H1 (cell line): ENCODE results near the gene GRK6. TPM values are rescaled to one million over a fixed set of nuclear protein-coding genes. Genes with fewer than 3 reads are reported as not detected.

Source experiments
- CTCF ChIA-PET: fragments of 300-600 bp; sonication (Branson Sonifier 250); formaldehyde crosslinking; loops from one replicate; lab custom pipeline; 2021; ENCODE audit not compliant: partially characterized antibody; lab: Charles Lee
- POLR2A ChIA-PET: fragments of 300-600 bp; sonication (Branson Sonifier 250); formaldehyde crosslinking; loops from one replicate; lab custom pipeline; 2021; ENCODE audit warnings: inconsistent platforms; ENCODE audit not compliant: partially characterized antibody; lab: Charles Lee
- DNase-seq, 2 experiments: peaks; one replicate each; pipeline versions ENCODE4 v3.0.0 to v3.0.0-alpha.2; 2010 to 2022; ENCODE audit warnings: low spot score in 2 of 2, low read depth in 1 of 2, mixed read lengths in 1 of 2
- FAIRE-seq: peaks from 2 replicates; lab custom pipeline; 2011; peaks lifted over from hg19 to GRCh38; lab: Jason Lieb, UNC
- H2AFZ ChIP-seq: 2 replicates; pipeline ENCODE4 v1.8.1; 2012; ENCODE audit warnings: low read length, inconsistent platforms
- H2AK5ac ChIP-seq: 2 replicates; pipeline ENCODE4 v1.6.1; 2013; ENCODE audit warnings: low read depth, low read length
- H2BK120ac ChIP-seq: replicated peaks from 2 replicates; pipeline ENCODE3; 2013; ENCODE audit warnings: low read depth, low read length, inconsistent platforms
- H2BK12ac ChIP-seq: 2 replicates; pipeline ENCODE4 v1.6.1; 2013; ENCODE audit warnings: low read depth, low read length
- H2BK15ac ChIP-seq: 2 replicates; pipeline ENCODE4 v1.6.1; 2013; ENCODE audit warnings: low read length
- H2BK20ac ChIP-seq: 2 replicates; pipeline ENCODE4 v1.6.1; 2013; ENCODE audit warnings: low read length
- H2BK5ac ChIP-seq: 2 replicates; pipeline ENCODE4 v1.6.1; 2013; ENCODE audit warnings: low read depth, low read length
- H3K14ac ChIP-seq: 2 replicates; pipeline ENCODE4 v1.6.1; 2013; ENCODE audit warnings: inconsistent platforms; ENCODE audit not compliant: insufficient read length
- H3K18ac ChIP-seq: 2 replicates; pipeline ENCODE4 v1.6.1; 2013; ENCODE audit warnings: low read length; ENCODE audit errors: extremely low read depth
- H3K23ac ChIP-seq: 2 replicates; pipeline ENCODE4 v1.6.1; 2013; ENCODE audit warnings: inconsistent platforms; ENCODE audit not compliant: insufficient read length
- H3K23me2 ChIP-seq: 2 replicates; pipeline ENCODE4 v1.6.1; 2013; ENCODE audit warnings: low read depth, low read length
- H3K27ac ChIP-seq: 2 replicates; pipeline ENCODE4 v1.6.1; 2011; ENCODE audit warnings: low read depth, low read length, inconsistent platforms
- H3K27me3 ChIP-seq, 4 experiments: replicated peaks in 1 of 4; 1 replicate in 1 of 4; 2 replicates in 3 of 4; pipeline versions ENCODE4 v1.6.1 to v1.8.1; 2011 to 2013; ENCODE audit warnings: low read length in 3 of 4, mild to moderate bottlenecking in 3 of 4, inconsistent platforms in 2 of 4, mixed read lengths in 2 of 4, moderate library complexity in 1 of 4; ENCODE audit not compliant: control insufficient read depth in 3 of 4, insufficient read depth in 3 of 4; ENCODE audit errors: extremely low read depth in 1 of 4
- H3K36me3 ChIP-seq, 4 experiments: 2 replicates each; pipeline versions ENCODE4 v1.6.1 to v1.8.1; 2011 to 2013; ENCODE audit warnings: mild to moderate bottlenecking in 4 of 4, low read length in 3 of 4, moderate library complexity in 2 of 4, control low read depth in 1 of 4, inconsistent platforms in 1 of 4; ENCODE audit not compliant: insufficient read depth in 4 of 4, control insufficient read depth in 2 of 4
- H3K4ac ChIP-seq: replicated peaks from 2 replicates; pipeline ENCODE3; 2013; ENCODE audit warnings: low read length, low read depth, mixed read lengths, inconsistent platforms; ENCODE audit not compliant: insufficient read length
- H3K4me1 ChIP-seq, 4 experiments: replicated peaks in 1 of 4; 1 replicate in 1 of 4; 2 replicates in 3 of 4; pipeline versions ENCODE4 v1.6.1 to v1.8.1; 2011 to 2013; ENCODE audit warnings: low read length in 3 of 4, inconsistent platforms in 2 of 4, mixed read lengths in 1 of 4; ENCODE audit not compliant: insufficient read depth in 4 of 4, control insufficient read depth in 3 of 4
- H3K4me2 ChIP-seq, 2 experiments: 2 replicates each; pipeline versions ENCODE4 v1.6.1 to v1.8.1; 2011 to 2013; ENCODE audit warnings: low read depth in 2 of 2, low read length in 2 of 2, control low read depth in 1 of 2, inconsistent platforms in 1 of 2, mild to moderate bottlenecking in 1 of 2; ENCODE audit not compliant: insufficient read depth in 1 of 2
- H3K4me3 ChIP-seq, 4 experiments: fragments of 200-600, 300-600 bp in 1 of 4; sonication (generic), shearing (Covaris generic), sonication (Bioruptor Twin) in 1 of 4; 2 replicates each; pipeline versions ENCODE4 v1.5.1 to v1.8.1; 2011 to 2016; ENCODE audit warnings: low read length in 4 of 4, low read depth in 3 of 4, control low read depth in 2 of 4, inconsistent platforms in 2 of 4, mild to moderate bottlenecking in 2 of 4, mixed read lengths in 1 of 4, moderate library complexity in 1 of 4; ENCODE audit not compliant: insufficient read depth in 2 of 4; ENCODE audit errors: extremely low read depth in 1 of 4
- H3K56ac ChIP-seq: replicated peaks from 2 replicates; pipeline ENCODE3; 2013; ENCODE audit warnings: low read depth, mild to moderate bottlenecking, mixed read lengths, low read length, inconsistent platforms; ENCODE audit not compliant: insufficient read length
- H3K79me1 ChIP-seq: 2 replicates; pipeline ENCODE4 v1.6.1; 2013; ENCODE audit warnings: low read depth, low read length, control low read depth
- H3K79me2 ChIP-seq, 2 experiments: 2 replicates each; pipeline versions ENCODE4 v1.6.1 to v1.8.1; 2012 to 2013; ENCODE audit warnings: low read length in 2 of 2, mild to moderate bottlenecking in 2 of 2, inconsistent platforms in 1 of 2; ENCODE audit not compliant: insufficient read depth in 2 of 2, control insufficient read depth in 1 of 2
- H3K9ac ChIP-seq, 4 experiments: replicated peaks in 1 of 4; 1 replicate in 1 of 4; 2 replicates in 3 of 4; pipeline versions ENCODE4 v1.6.1 to v1.8.1; 2011 to 2013; ENCODE audit warnings: low read depth in 3 of 4, low read length in 3 of 4, control low read depth in 2 of 4, mild to moderate bottlenecking in 2 of 4, moderate library complexity in 2 of 4, inconsistent platforms in 1 of 4; ENCODE audit errors: extremely low read depth in 1 of 4
- H3K9me3 ChIP-seq, 2 experiments: 2 replicates each; pipeline versions ENCODE4 v1.6.1 to v1.8.1; 2012 to 2013; ENCODE audit warnings: mild to moderate bottlenecking in 2 of 2, moderate library complexity in 2 of 2, control low read depth in 1 of 2, inconsistent platforms in 1 of 2, low read depth in 1 of 2, low read length in 1 of 2, mixed read lengths in 1 of 2; ENCODE audit not compliant: insufficient read depth in 2 of 2
- H4K20me1 ChIP-seq, 2 experiments: replicated peaks in 1 of 2; 2 replicates each; pipeline versions ENCODE3 to v1.8.1; 2011 to 2013; ENCODE audit warnings: inconsistent platforms in 2 of 2, low read length in 2 of 2, mild to moderate bottlenecking in 1 of 2; ENCODE audit not compliant: insufficient read depth in 2 of 2, control insufficient read depth in 1 of 2
- H4K5ac ChIP-seq: 2 replicates; pipeline ENCODE4 v1.6.1; 2013; ENCODE audit warnings: low read length, low read depth, mixed read lengths, inconsistent platforms; ENCODE audit not compliant: insufficient read length
- H4K8ac ChIP-seq: 2 replicates; pipeline ENCODE4 v1.8.0; 2013; ENCODE audit warnings: mild to moderate bottlenecking, moderate library complexity, low read length, inconsistent platforms; ENCODE audit not compliant: insufficient read depth; ENCODE audit errors: extremely low read depth
- H4K91ac ChIP-seq: replicated peaks from 2 replicates; pipeline ENCODE3; 2013; ENCODE audit warnings: low read length, mixed read lengths, inconsistent platforms; ENCODE audit not compliant: insufficient read length
- CBX5 ChIP-seq: fragments of 300-800, 300-1000 bp; sonication (generic); IDR thresholded peaks from 2 replicates; pipeline ENCODE4 v1.7.1; 2016; ENCODE audit warnings: antibody characterized with exemption, low read length, low read depth
- POLR2AphosphoS5 ChIP-seq: IDR thresholded peaks from 2 replicates; pipeline ENCODE4 v1.6.1; 2011; ENCODE audit warnings: low read depth, low read length
- WGBS, 2 experiments: shearing (Covaris generic) in 1 of 2; methylation state at CpG; one replicate each; pipeline versions ENCODE4 v1.1.6 to v1.1.7; 2013 to 2015; ENCODE audit warnings: low lambda C conversion rate in 2 of 2, mixed read lengths in 2 of 2, inconsistent platforms in 1 of 2, low coverage in 1 of 2, missing lambda C conversion rate in 1 of 2; ENCODE audit not compliant: insufficient replicate concordance in 2 of 2, insufficient coverage in 1 of 2, insufficient read length in 1 of 2; ENCODE audit errors: extremely low coverage in 1 of 2, missing lambda C conversion rate in 1 of 2; 5-methylcytosine and 5-hydroxymethylcytosine counted together
- polyA plus RNA-seq, 7 experiments: library from polyadenylated mRNA; depleted of rRNA in 3 of 7; stranded (reverse) in 5 of 7; unstranded in 2 of 7; fragments of >200 nt in 5 of 7; fragments of 200-250 nt in 2 of 7; gene quantifications; 1 replicate in 5 of 7; 2 replicates in 1 of 7; 4 replicates in 1 of 7; pipeline versions ENCODE4 v1.2.1 to v1.2.3, GENCODE V29; 2011 to 2013; ENCODE audit warnings: missing spikeins in 2 of 7, mixed read lengths in 2 of 7
- total RNA-seq: library from RNA; stranded (reverse); fragmentation: NEBNext Ultra II Directional; extraction: Animal tissue kit (Norgen Biotek cat#: 25700); gene quantifications from 2 replicates; pipeline ENCODE4 v1.2.1, GENCODE V29; 2021

Gene GRK6
- total and polyA plus RNA-seq, 2 of the 8 experiments (the other 6 are each of a cell fraction or from before 2014, with no cell fraction given): 31.8 to 57.8 TPM

- FAIRE-seq: no peak
These were observed 40.4 kb downstream of the GRK6 start for GRCh38 chr5:177466861-177467260.

More at GRCh38 chr5:177466861-177467260, 40.4 kb downstream of the GRK6 start:
- H3K14ac ChIP-seq: no peak overlapping the region
- H2BK12ac ChIP-seq: no peak overlapping the region
- H2AK5ac ChIP-seq: no peak overlapping the region
- H3K4me3 ChIP-seq: no peak overlapping the region
- no peak overlapping the region for H2AFZ ChIP-seq
- ChIA-PET POLR2A (interaction anchor here (1.0 to 67.5 kb wide), 4 partner anchors 2 to 50 kb away, joined by 7 to 3349 read pairs (median 1678); partner anchors contain the start of genes DBN1, DDX41, DOK3 and PDLIM7), CTCF (interaction anchor here (0.9 to 1.4 kb wide), 2 partner anchors 9 to 30 kb away, joined by 5 to 6 read pairs; no protein-coding TSS in a partner anchor)
- H4K20me1 ChIP-seq: peaks cover 32 to 46% of the 10 kb centered on the region in 2 experiments
- no peaks in the 10 kb centered on the region for H3K27me3 ChIP-seq
- no peak overlapping the region for H3K27ac ChIP-seq
- 98% methylated on average over 12 of the region's 25 CpGs; no CpG with 5 or more reads in 1 of the 2 experiments for WGBS, 2 experiments
- H3K4me1 ChIP-seq: peaks cover 7 to 26% (median 24%) of the 10 kb centered on the region in 4 experiments
- no peak overlapping the region for H2BK5ac ChIP-seq
- no peak overlapping the region for H3K4me2 ChIP-seq
- no peak overlapping the region for H3K9ac ChIP-seq
- peaks cover 36 to 74% (median 57%) of the 10 kb centered on the region in 4 experiments for H3K36me3 ChIP-seq
- no peak overlapping the region for H3K56ac ChIP-seq
- H4K8ac ChIP-seq: 0 out of 2 replicates have a peak overlapping the region, but pooled peaks have one; percentile 9
- no peak overlapping the region for H3K23ac ChIP-seq
- H3K23me2 ChIP-seq: no peaks in the 10 kb centered on the region
- H2BK20ac ChIP-seq: no peak overlapping the region
- no peak overlapping the region for H3K4ac ChIP-seq
- no peak for DNase-seq
- H4K91ac ChIP-seq: no peak overlapping the region
- H3K79me2 ChIP-seq: peaks cover 9 to 46% of the 10 kb centered on the region in 2 experiments
- TF ChIP-seq CBX5: no peak
- TF ChIP-seq POLR2AphosphoS5: 0 out of 2 replicates have a peak, but pooled peaks have one; percentile 7
- TF ChIP-seq, all 59 proteins: peak for 1
- no peak overlapping the region for H3K18ac ChIP-seq
- no peak overlapping the region for H4K5ac ChIP-seq
- peaks cover 25% of the 10 kb centered on the region for H3K79me1 ChIP-seq
- H2BK120ac ChIP-seq: no peak overlapping the region
- H2BK15ac ChIP-seq: no peak overlapping the region
- peaks cover 0 to 4% of the 10 kb centered on the region in 2 experiments; a peak in 2 of 4 replicates for H3K9me3 ChIP-seq
